Measurements from ENCODE around the gene IGF2BP2. TPM values are rescaled to one million over a fixed set of nuclear protein-coding genes. Genes with fewer than 3 reads are reported as not detected.

Gene IGF2BP2
- total and polyA plus RNA-seq, 2 of the 13 experiments (the other 11 are each of a cell fraction or from before 2014, with no cell fraction given) = 6.5 to 46.0 TPM

GRCh38 chr3:185726254-185726967 lies 98.4 kb downstream of the IGF2BP2 start (continued):
- TF ChIP-seq PAWR (CRISPR knock-in tag; IDR thresholded peaks at IDR 0.05; ENCODE audit: borderline replicate concordance) (no peak), ISL2 (CRISPR knock-in tag; IDR thresholded peaks at IDR 0.05) (0 out of 2 replicates have a peak, but pooled peaks have one; percentile 20), MEF2D (CRISPR knock-in tag; IDR thresholded peaks at IDR 0.05) (no peak), ZNF644 (CRISPR knock-in tag; IDR thresholded peaks at IDR 0.05; ENCODE audit: low read depth) (no peak), THRA (CRISPR knock-in tag; IDR thresholded peaks at IDR 0.05; ENCODE audit: borderline replicate concordance) (peak; percentile 21; the same call in 1 of the 2 replicates), SALL1 (CRISPR knock-in tag; IDR thresholded peaks at IDR 0.05) (no peak), ZFY (CRISPR knock-in tag; IDR thresholded peaks at IDR 0.05) (no peak), ZMYM2 (CRISPR knock-in tag; IDR thresholded peaks at IDR 0.05) (peak; percentile 66; the same call in 1 of the 2 replicates), ZNF251 (CRISPR knock-in tag; IDR thresholded peaks at IDR 0.05) (no peak), MTA1 (CRISPR knock-in tag; IDR thresholded peaks at IDR 0.05; ENCODE audit: borderline replicate concordance) (no peak), TEAD3 (CRISPR knock-in tag; optimal IDR thresholded peaks at IDR 0.05; ENCODE audit: borderline replicate concordance) (peak; percentile 67), ZSCAN12 (CRISPR knock-in tag; IDR thresholded peaks at IDR 0.05) (no peak), ZNF180 (CRISPR knock-in tag; IDR thresholded peaks at IDR 0.05; ENCODE audit: borderline replicate concordance, low read depth) (no peak), SNAPC5 (CRISPR knock-in tag; IDR thresholded peaks at IDR 0.05; ENCODE audit: borderline replicate concordance) (no peak), ZSCAN20 (CRISPR knock-in tag; IDR thresholded peaks at IDR 0.05; ENCODE audit: borderline replicate concordance) (no peak), FOXO1 (CRISPR knock-in tag; IDR thresholded peaks at IDR 0.05) (no peak), ARNT2 (CRISPR knock-in tag; IDR thresholded peaks at IDR 0.05; ENCODE audit: low read depth) (no peak), TRIM24 (CRISPR knock-in tag; IDR thresholded peaks at IDR 0.05) (no peak), IKZF1 (IDR thresholded peaks at IDR 0.05) (no peak), NFYB (CRISPR knock-in tag; IDR thresholded peaks at IDR 0.05) (no peak), ELF4 (CRISPR knock-in tag; IDR thresholded peaks at IDR 0.05; ENCODE audit: borderline replicate concordance) (no peak), ARID5B (CRISPR knock-in tag; IDR thresholded peaks at IDR 0.05) (no peak)
- TF ChIP-seq, protein P1, sequence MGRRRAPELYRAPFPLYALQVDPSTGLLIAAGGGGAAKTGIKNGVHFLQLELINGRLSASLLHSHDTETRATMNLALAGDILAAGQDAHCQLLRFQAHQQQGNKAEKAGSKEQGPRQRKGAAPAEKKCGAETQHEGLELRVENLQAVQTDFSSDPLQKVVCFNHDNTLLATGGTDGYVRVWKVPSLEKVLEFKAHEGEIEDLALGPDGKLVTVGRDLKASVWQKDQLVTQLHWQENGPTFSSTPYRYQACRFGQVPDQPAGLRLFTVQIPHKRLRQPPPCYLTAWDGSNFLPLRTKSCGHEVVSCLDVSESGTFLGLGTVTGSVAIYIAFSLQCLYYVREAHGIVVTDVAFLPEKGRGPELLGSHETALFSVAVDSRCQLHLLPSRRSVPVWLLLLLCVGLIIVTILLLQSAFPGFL (CRISPR knock-in tag; IDR thresholded peaks at IDR 0.05) = no peak
- TF ChIP-seq, protein P2, sequence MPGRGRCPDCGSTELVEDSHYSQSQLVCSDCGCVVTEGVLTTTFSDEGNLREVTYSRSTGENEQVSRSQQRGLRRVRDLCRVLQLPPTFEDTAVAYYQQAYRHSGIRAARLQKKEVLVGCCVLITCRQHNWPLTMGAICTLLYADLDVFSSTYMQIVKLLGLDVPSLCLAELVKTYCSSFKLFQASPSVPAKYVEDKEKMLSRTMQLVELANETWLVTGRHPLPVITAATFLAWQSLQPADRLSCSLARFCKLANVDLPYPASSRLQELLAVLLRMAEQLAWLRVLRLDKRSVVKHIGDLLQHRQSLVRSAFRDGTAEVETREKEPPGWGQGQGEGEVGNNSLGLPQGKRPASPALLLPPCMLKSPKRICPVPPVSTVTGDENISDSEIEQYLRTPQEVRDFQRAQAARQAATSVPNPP (CRISPR knock-in tag; IDR thresholded peaks at IDR 0.05) = no peak
